ENCODE data around the gene OXGR1.

DNA sequence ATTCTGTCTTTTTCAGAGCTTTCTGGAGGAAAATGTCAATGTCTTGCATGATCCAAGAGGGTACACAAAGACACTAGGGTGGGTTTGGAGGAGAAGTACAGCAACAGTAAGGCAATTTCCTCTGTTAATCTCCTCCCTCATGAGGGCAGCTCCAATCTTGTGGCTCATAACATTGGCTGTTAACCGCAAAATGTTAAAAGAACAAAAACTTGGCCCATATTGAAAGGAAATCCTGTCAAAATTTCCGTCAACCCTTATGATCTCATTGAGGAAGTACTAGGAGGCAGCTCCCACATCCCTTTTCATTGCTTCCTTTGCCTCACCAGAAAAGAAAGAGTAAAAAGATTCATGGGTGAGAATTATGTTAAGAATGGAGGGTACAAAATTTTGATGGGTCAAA is 11.6 kb downstream of the OXGR1 start:
- TF ChIP-seq, protein P1, sequence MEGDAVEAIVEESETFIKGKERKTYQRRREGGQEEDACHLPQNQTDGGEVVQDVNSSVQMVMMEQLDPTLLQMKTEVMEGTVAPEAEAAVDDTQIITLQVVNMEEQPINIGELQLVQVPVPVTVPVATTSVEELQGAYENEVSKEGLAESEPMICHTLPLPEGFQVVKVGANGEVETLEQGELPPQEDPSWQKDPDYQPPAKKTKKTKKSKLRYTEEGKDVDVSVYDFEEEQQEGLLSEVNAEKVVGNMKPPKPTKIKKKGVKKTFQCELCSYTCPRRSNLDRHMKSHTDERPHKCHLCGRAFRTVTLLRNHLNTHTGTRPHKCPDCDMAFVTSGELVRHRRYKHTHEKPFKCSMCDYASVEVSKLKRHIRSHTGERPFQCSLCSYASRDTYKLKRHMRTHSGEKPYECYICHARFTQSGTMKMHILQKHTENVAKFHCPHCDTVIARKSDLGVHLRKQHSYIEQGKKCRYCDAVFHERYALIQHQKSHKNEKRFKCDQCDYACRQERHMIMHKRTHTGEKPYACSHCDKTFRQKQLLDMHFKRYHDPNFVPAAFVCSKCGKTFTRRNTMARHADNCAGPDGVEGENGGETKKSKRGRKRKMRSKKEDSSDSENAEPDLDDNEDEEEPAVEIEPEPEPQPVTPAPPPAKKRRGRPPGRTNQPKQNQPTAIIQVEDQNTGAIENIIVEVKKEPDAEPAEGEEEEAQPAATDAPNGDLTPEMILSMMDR (IDR thresholded peaks at IDR 0.05) = no peak
- no peak for TF ChIP-seq POLR2A (IDR thresholded peaks at IDR 0.05)
